ENCODE data around the gene DHRS11. TPM values are rescaled to one million over a fixed set of nuclear protein-coding genes. Genes with fewer than 3 reads are reported as not detected.

DHRS11 gene
- total RNA-seq, 3 donors from 2014 or later (not counting 1 experiment from before 2014, with no cell fraction given): 2.7 to 6.0 (median 4.9) TPM

GRCh38 chr17:36613155-36613554 lies 21.5 kb downstream of the DHRS11 start:
- Histone ChIP-seq H3K27me3 (ENCODE audit: control insufficient read depth, insufficient read depth, low read length) (no peaks in the 10 kb centered on the region), H3K4me1 (ENCODE audit: control insufficient read depth, insufficient read depth, low read length) (peaks cover 9% of the 10 kb centered on the region), H3K36me3 (ENCODE audit: control insufficient read depth, insufficient read depth, low read length) (no peaks in the 10 kb centered on the region), H3K9me3 (ENCODE audit: control insufficient read depth, insufficient read depth, low read length) (no peaks in the 10 kb centered on the region), H3K27ac (ENCODE audit: low read length) (no peak overlapping the region), H3K4me3 (ENCODE audit: low read length) (no peak overlapping the region)
- intact Hi-C loops (cut with micrococcal nuclease): no loop called here
- H3K9me3 Mint-ChIP-seq: no peaks in the 10 kb centered on the region
- peaks cover 0 to 7% of the 10 kb centered on the region in 2 donors for H3K4me1 Mint-ChIP-seq
- ATAC-seq (no peak), DNase-seq (no peak)
- no peaks in the 10 kb centered on the region for H3K36me3 Mint-ChIP-seq
- no peak for TF ChIP-seq CTCF (IDR thresholded peaks at IDR 0.05)
- no peak overlapping the region for H3K4me3 Mint-ChIP-seq
- H3K27me3 Mint-ChIP-seq (ENCODE audit: low read depth in 2 of 2): no peaks in the 10 kb centered on the region
- WGBS (ENCODE audit: insufficient coverage): 86% methylated on average over 4 of the region's 4 CpGs
- H3K27ac Mint-ChIP-seq: no peak overlapping the region

GRCh38 chr17:36614081-36614480 lies 22.4 kb downstream of the DHRS11 start:
- no peak overlapping the region for H3K27ac ChIP-seq (ENCODE audit: low read length)
- no peak overlapping the region for H3K27ac Mint-ChIP-seq
- WGBS (ENCODE audit: insufficient coverage): 78% methylated on average over 5 of the region's 7 CpGs
- TF ChIP-seq CTCF (IDR thresholded peaks at IDR 0.05): no peak
- intact Hi-C loops (cut with micrococcal nuclease): no loop called here
- no peaks in the 10 kb centered on the region for H3K4me1 Mint-ChIP-seq
- H3K9me3 Mint-ChIP-seq: no peaks in the 10 kb centered on the region
- ATAC-seq (no peak), DNase-seq (no peak)
- no peaks in the 10 kb centered on the region for H3K9me3 ChIP-seq (ENCODE audit: control insufficient read depth, insufficient read depth, low read length)
- H3K4me1 ChIP-seq (ENCODE audit: control insufficient read depth, insufficient read depth, low read length): peaks cover 1% of the 10 kb centered on the region
- H3K36me3 Mint-ChIP-seq: no peaks in the 10 kb centered on the region
- H3K27me3 Mint-ChIP-seq (ENCODE audit: low read depth in 2 of 2): peaks cover 0 to 3% of the 10 kb centered on the region in 2 donors
- H3K4me3 ChIP-seq (ENCODE audit: low read length): no peak overlapping the region
- no peaks in the 10 kb centered on the region for H3K27me3 ChIP-seq (ENCODE audit: control insufficient read depth, insufficient read depth, low read length)
- H3K36me3 ChIP-seq (ENCODE audit: control insufficient read depth, insufficient read depth, low read length): no peaks in the 10 kb centered on the region
- no peak overlapping the region for H3K4me3 Mint-ChIP-seq

GRCh38 chr17:36614933-36615332 lies 23.3 kb downstream of the DHRS11 start:
- H3K9me3 Mint-ChIP-seq: no peaks in the 10 kb centered on the region

More at GRCh38 chr17:36614933-36615332, 23.3 kb downstream of the DHRS11 start:
- Histone ChIP-seq H3K4me1 (ENCODE audit: control insufficient read depth, insufficient read depth, low read length) (no peaks in the 10 kb centered on the region), H3K36me3 (ENCODE audit: control insufficient read depth, insufficient read depth, low read length) (no peaks in the 10 kb centered on the region), H3K27me3 (ENCODE audit: control insufficient read depth, insufficient read depth, low read length) (no peaks in the 10 kb centered on the region), H3K27ac (ENCODE audit: low read length) (no peak overlapping the region), H3K4me3 (ENCODE audit: low read length) (no peak overlapping the region), H3K9me3 (ENCODE audit: control insufficient read depth, insufficient read depth, low read length) (no peaks in the 10 kb centered on the region)
- H3K4me3 Mint-ChIP-seq: no peak overlapping the region
- ATAC-seq: no peak
- DNase-seq: no peak
- peaks cover 0 to 3% of the 10 kb centered on the region in 2 donors for H3K27me3 Mint-ChIP-seq (ENCODE audit: low read depth in 2 of 2)
- H3K27ac Mint-ChIP-seq: no peak overlapping the region
- H3K4me1 Mint-ChIP-seq: no peaks in the 10 kb centered on the region
- no peak for TF ChIP-seq CTCF (IDR thresholded peaks at IDR 0.05)
- 86% methylated on average over 5 of the region's 5 CpGs for WGBS (ENCODE audit: insufficient coverage)
- H3K36me3 Mint-ChIP-seq: no peaks in the 10 kb centered on the region
- intact Hi-C loops (cut with micrococcal nuclease): no loop called here
